Measurements from ENCODE around the gene MAZ.

Gene MAZ

DNA sequence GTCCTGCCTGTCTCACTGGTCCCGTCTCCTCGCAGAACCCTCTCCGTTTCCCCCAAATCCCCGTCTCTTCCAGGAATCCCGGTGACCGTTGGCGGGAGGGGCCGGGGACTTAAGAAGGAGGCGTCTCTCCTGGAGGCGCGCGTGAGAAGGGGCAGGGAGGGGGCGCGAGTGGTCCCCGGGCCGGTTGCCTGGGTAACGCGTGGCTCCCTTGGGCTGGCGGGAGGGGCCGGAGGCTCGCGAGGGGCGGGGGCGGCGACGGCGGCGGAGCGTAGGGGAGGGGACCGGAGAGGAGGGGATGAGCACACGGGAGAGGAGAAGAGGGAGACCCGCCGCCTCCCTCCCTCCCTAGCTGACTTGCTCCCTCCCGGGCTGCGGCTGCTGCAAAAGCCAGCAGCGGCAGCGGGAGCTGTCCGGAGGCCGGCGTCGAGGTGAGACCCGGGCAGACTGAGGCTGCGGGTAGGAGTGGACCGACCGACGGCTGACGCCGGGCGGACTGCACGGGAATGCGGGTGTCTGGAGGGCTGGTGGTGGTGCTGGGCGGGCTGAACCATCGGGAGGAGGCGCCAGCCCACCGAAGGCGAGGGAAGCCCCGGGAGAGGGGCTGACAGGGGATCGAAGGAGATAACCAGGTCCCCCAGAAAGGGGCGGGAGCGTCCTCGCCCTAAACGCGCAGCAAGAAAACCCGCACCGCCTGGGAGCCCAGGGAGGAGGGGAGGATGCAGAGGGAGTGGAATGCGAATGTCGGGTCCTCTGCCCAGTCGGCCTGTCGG is 5.8 kb downstream of the MAZ start, which contains the start of gene PRRT2:
TSS of gene PRRT2 (plus strand) at position 298 of the 770 bp plus-strand sequence. CDS start 862 bp downstream, outside the sequence.
- TF ChIP-seq GATA2 (IDR thresholded peaks at IDR 0.05; ENCODE audit: low read depth, low read length), result no peak
- no peak for TF ChIP-seq GATA3 (IDR thresholded peaks at IDR 0.05; ENCODE audit: low read depth, low read length)

DNA sequence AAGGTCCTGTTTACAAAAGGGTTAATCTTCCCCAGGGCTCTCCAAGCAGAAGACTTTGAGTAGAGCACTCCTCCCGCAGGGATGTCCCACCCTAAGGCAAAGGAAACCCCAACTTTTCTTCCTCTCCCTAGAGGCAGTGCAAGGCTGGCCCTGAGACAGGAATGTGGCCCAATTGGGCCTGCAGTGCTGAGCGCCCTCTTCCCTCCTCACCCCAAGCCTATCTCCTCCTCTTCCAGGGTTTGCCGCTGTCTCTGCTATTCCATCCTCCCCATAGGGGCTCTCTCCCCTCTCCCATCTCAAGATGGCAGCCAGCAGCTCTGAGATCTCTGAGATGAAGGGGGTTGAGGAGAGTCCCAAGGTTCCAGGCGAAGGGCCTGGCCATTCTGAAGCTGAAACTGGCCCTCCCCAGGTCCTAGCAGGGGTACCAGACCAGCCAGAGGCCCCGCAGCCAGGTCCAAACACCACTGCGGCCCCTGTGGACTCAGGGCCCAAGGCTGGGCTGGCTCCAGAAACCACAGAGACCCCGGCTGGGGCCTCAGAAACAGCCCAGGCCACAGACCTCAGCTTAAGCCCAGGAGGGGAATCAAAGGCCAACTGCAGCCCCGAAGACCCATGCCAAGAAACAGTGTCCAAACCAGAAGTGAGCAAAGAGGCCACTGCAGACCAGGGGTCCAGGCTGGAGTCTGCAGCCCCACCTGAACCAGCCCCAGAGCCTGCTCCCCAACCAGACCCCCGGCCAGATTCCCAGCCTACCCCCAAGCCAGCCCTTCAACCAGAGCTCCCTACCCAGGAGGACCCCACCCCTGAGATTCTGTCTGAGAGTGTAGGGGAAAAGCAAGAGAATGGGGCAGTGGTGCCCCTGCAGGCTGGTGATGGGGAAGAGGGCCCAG is 6.7 kb downstream of the MAZ start:
- TF ChIP-seq GATA3 (IDR thresholded peaks at IDR 0.05; ENCODE audit: low read depth, low read length) (no peak), GATA2 (IDR thresholded peaks at IDR 0.05; ENCODE audit: low read depth, low read length) (no peak)

DNA sequence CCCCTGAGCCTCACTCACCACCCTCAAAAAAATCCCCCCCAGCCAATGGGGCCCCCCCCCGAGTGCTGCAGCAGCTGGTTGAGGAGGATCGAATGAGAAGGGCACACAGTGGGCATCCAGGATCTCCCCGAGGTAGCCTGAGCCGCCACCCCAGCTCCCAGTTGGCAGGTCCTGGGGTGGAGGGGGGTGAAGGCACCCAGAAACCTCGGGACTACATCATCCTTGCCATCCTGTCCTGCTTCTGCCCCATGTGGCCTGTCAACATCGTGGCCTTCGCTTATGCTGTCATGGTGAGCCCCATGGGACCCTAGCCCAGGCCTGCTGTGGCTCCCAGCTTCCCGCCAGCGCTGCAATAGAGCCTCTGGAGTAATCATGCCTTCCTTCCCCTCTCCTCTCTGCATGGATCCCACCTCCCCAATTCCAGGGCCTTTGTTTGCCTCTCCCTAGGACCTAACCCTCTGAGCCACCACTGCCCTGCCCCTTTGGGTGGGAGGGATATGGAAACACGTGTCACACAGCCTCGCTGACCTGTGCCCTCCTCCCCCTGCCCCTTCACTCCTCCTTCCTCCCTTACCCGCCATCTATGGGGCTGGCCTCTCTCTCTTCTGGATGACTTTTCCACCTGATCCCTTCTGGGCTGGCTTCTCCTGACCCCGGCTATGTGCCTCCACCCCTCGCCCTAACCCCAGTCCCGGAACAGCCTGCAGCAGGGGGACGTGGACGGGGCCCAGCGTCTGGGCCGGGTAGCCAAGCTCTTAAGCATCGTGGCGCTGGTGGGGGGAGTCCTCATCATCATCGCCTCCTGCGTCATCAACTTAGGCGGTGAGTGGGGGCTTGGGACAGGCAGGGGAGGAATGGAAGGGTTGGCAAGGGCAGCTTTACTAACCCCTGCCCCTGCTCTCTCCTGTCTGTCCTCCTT is 7.6 kb downstream of the MAZ start:
- TF ChIP-seq GATA3 (IDR thresholded peaks at IDR 0.05; ENCODE audit: low read depth, low read length), result no peak
- no peak for TF ChIP-seq GATA2 (IDR thresholded peaks at IDR 0.05; ENCODE audit: low read depth, low read length)

- TF ChIP-seq GATA2 (IDR thresholded peaks at IDR 0.05; ENCODE audit: low read depth, low read length) (no peak), GATA3 (IDR thresholded peaks at IDR 0.05; ENCODE audit: low read depth, low read length) (no peak)
Measured at GRCh38 chr16:29814592-29814991, 8.3 kb downstream of the MAZ start.

GRCh38 chr16:29815032-29815721 is 8.8 kb downstream of the MAZ start:
- no peak for TF ChIP-seq GATA3 (IDR thresholded peaks at IDR 0.05; ENCODE audit: low read depth, low read length)
- no peak for TF ChIP-seq GATA2 (IDR thresholded peaks at IDR 0.05; ENCODE audit: low read depth, low read length)

DNA sequence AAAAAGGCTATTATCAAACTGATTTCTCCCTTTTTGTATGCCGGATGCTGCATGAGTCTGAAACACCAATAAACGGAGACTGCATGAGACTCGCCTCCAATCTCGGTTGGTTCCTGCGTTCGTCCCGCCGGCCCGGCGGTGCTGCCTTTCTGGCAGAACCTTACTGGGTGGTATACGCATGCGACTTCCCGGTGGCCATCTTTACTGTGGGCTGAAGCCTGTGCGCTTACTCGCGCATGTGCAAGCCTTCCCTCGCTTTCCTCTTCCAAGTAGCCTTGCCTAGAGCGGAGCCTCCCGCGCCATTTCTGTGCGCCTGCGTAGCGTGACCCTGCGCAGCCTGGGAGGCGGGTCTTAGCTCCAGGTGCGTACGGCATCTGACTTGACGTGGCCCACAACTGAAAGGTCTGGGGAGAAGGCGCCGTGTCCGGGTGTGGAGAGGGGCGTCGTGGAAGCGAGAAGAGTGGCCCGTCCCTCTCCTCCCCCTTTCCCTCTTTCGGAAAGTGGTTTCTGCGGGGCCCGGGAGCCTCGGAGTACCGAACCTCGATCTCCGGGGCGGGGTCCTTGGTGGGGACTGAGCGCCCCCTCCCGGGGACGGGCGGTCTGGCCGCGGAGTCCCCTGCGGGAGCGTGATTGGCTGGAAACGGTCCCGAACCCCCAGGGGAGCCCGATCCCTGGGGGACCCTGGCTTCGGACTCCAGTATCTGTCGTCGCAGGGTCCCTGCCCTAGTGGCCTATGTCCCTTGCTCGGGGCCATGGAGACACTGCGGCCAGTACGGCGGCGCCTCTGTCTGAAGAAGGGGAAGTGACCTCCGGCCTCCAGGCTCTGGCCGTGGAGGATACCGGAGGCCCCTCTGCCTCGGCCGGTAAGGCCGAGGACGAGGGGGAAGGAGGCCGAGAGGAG is 9.7 kb downstream of the MAZ start, which contains the start of gene PAGR1:
TSS of gene PAGR1 (plus strand) at position 360 of the 901 bp plus-strand sequence. CDS start at position 734, 374 bp downstream.
- TF ChIP-seq GATA3 (IDR thresholded peaks at IDR 0.05; ENCODE audit: low read depth, low read length) (no peak), GATA2 (IDR thresholded peaks at IDR 0.05; ENCODE audit: low read depth, low read length) (no peak)

- TF ChIP-seq GATA3 (IDR thresholded peaks at IDR 0.05; ENCODE audit: low read depth, low read length), result no peak
- TF ChIP-seq GATA2 (IDR thresholded peaks at IDR 0.05; ENCODE audit: low read depth, low read length), result no peak
Measured at GRCh38 chr16:29816694-29817441, 10.5 kb downstream of the MAZ start.

GRCh38 chr16:29818082-29818481 is 11.8 kb downstream of the MAZ start:
- TF ChIP-seq GATA2 (IDR thresholded peaks at IDR 0.05; ENCODE audit: low read depth, low read length) (no peak), GATA3 (IDR thresholded peaks at IDR 0.05; ENCODE audit: low read depth, low read length) (no peak)

- TF ChIP-seq GATA2 (IDR thresholded peaks at IDR 0.05; ENCODE audit: low read depth, low read length), result no peak
- TF ChIP-seq GATA3 (IDR thresholded peaks at IDR 0.05; ENCODE audit: low read depth, low read length), result no peak
Measured at GRCh38 chr16:29819506-29819905, 13.2 kb downstream of the MAZ start.

DNA sequence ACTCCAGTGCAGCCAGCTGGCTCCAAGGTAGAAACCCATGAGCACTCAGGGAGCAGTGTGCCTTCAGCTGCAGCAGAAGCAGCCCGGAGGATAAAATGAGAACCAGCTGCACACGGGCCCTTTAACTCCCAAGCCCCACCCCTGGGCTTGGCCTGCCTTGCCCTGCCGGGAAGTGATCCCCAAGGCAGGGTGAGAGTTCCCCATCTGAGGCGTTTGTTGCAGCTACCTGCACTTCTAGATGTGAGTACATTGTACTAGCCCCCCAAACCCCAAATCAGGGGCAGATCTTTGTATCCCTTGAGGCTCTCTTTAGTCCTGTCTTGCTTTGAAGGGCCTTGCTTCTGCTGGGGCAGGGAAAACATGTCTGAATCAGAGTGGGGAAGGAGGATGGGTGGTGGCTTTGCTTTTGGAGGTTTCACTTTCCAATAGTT is 14.0 kb downstream of the MAZ start, which contains the start of gene MVP:
TSS of gene MVP (plus strand) at position 192 of the 431 bp plus-strand sequence. CDS start 10,088 bp downstream, outside the sequence.
- TF ChIP-seq GATA3 (IDR thresholded peaks at IDR 0.05; ENCODE audit: low read depth, low read length) (no peak), GATA2 (IDR thresholded peaks at IDR 0.05; ENCODE audit: low read depth, low read length) (no peak)

All from SH-SY5Y (cell line).